ENCODE data around the gene OSBP2. TPM values are rescaled to one million over a fixed set of nuclear protein-coding genes. Genes with fewer than 3 reads are reported as not detected.

Gene OSBP2
- 12.4 to 15.0 TPM (median 13.1 TPM) in 5 replicates for total RNA-seq (2022; extraction: Qiagen RNA extraction; ENCODE audit: low read depth)

GRCh38 chr22:30694640-30695350, at the start of gene OSBP2:
OSBP2 (plus strand) TSS chr22:30694874; CDS start chr22:30694910, 36 bp downstream.

GRCh38 chr22:30667494-30668385, 26.9 kb upstream of the OSBP2 start, which contains the start of gene DUSP18:
DUSP18 (minus strand) TSS chr22:30667875; CDS start chr22:30664003, 3,872 bp downstream.

Other genes starting within 250 kb of the OSBP2 start
- not detected in 5 replicates for gene SEC14L3, start 222.9 kb upstream of the OSBP2 start, total RNA-seq (2022; extraction: Qiagen RNA extraction; ENCODE audit: low read depth)
- 4.0 to 6.7 TPM (median 5.1 TPM) in 5 replicates for gene SEC14L4, start 189.2 kb upstream of the OSBP2 start, total RNA-seq (2022; extraction: Qiagen RNA extraction; ENCODE audit: low read depth)
- gene SEC14L6, start 148.1 kb upstream of the OSBP2 start, total RNA-seq (2022; extraction: Qiagen RNA extraction; ENCODE audit: low read depth), result not detected in 5 replicates
- 6.6 to 9.7 TPM (median 7.9 TPM) in 5 replicates for gene GAL3ST1, start 120.2 kb upstream of the OSBP2 start, total RNA-seq (2022; extraction: Qiagen RNA extraction; ENCODE audit: low read depth)
- 113 to 122 TPM (median 116 TPM) in 5 replicates for gene PES1, start 103.0 kb upstream of the OSBP2 start, total RNA-seq (2022; extraction: Qiagen RNA extraction; ENCODE audit: low read depth)
- 3.7 to 5.5 TPM (median 4.3 TPM) in 5 replicates for gene TCN2, start 87.7 kb upstream of the OSBP2 start, total RNA-seq (2022; extraction: Qiagen RNA extraction; ENCODE audit: low read depth)
- 5.2 to 7.6 TPM (median 6.4 TPM) in 5 replicates for gene SLC35E4, start 59.1 kb upstream of the OSBP2 start, total RNA-seq (2022; extraction: Qiagen RNA extraction; ENCODE audit: low read depth)
- gene DUSP18, start 27.0 kb upstream of the OSBP2 start, total RNA-seq (2022; extraction: Qiagen RNA extraction; ENCODE audit: low read depth), result 3.0 to 5.3 TPM (median 4.6 TPM) in 5 replicates